Measurements from ENCODE around the gene TET3. TPM values are rescaled to one million over a fixed set of nuclear protein-coding genes. Genes with fewer than 3 reads are reported as not detected.

TET3 gene
- polyA plus RNA-seq, 2 of the 4 experiments (the other 2 are of a cell fraction) = 4.6 to 6.1 TPM

GRCh38 chr2:73937899-73938298, 46.8 kb upstream of the TET3 start (continued):
- TF ChIP-seq, protein P1, sequence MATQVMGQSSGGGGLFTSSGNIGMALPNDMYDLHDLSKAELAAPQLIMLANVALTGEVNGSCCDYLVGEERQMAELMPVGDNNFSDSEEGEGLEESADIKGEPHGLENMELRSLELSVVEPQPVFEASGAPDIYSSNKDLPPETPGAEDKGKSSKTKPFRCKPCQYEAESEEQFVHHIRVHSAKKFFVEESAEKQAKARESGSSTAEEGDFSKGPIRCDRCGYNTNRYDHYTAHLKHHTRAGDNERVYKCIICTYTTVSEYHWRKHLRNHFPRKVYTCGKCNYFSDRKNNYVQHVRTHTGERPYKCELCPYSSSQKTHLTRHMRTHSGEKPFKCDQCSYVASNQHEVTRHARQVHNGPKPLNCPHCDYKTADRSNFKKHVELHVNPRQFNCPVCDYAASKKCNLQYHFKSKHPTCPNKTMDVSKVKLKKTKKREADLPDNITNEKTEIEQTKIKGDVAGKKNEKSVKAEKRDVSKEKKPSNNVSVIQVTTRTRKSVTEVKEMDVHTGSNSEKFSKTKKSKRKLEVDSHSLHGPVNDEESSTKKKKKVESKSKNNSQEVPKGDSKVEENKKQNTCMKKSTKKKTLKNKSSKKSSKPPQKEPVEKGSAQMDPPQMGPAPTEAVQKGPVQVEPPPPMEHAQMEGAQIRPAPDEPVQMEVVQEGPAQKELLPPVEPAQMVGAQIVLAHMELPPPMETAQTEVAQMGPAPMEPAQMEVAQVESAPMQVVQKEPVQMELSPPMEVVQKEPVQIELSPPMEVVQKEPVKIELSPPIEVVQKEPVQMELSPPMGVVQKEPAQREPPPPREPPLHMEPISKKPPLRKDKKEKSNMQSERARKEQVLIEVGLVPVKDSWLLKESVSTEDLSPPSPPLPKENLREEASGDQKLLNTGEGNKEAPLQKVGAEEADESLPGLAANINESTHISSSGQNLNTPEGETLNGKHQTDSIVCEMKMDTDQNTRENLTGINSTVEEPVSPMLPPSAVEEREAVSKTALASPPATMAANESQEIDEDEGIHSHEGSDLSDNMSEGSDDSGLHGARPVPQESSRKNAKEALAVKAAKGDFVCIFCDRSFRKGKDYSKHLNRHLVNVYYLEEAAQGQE (IDR thresholded peaks at IDR 0.05) = no peak
- no peak for TF ChIP-seq ELK1 (IDR thresholded peaks at IDR 0.05; ENCODE audit: low read depth, low read length)
- TF ChIP-seq ZNF302 (CRISPR knock-in tag; IDR thresholded peaks at IDR 0.05) = no peak
- TF ChIP-seq USF2 (IDR thresholded peaks at IDR 0.05) = no peak

GRCh38 chr2:73938718-73939352, 45.9 kb upstream of the TET3 start:
- no peak for TF ChIP-seq ZNF302 (CRISPR knock-in tag; IDR thresholded peaks at IDR 0.05)
- TF ChIP-seq EHMT2 (IDR thresholded peaks at IDR 0.05; ENCODE audit: low read depth) = no peak
- TF ChIP-seq, protein P1 (IDR thresholded peaks at IDR 0.05) = no peak
- TF ChIP-seq CHD2 (IDR thresholded peaks at IDR 0.05; ENCODE audit: low read length, partially characterized antibody) = no peak
- no peak for TF ChIP-seq HEYL (CRISPR knock-in tag; IDR thresholded peaks at IDR 0.05)
- no peak for TF ChIP-seq CBX8 (IDR thresholded peaks at IDR 0.05)
- TF ChIP-seq, protein P2, sequence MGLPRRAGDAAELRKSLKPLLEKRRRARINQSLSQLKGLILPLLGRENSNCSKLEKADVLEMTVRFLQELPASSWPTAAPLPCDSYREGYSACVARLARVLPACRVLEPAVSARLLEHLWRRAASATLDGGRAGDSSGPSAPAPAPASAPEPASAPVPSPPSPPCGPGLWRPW (IDR thresholded peaks at IDR 0.05) = no peak
- 90% methylated on average over 5 of the region's 5 CpGs for WGBS (ENCODE audit: missing lambda C conversion rate)
- Histone ChIP-seq H3K27ac (no peak overlapping the region), H3K4me3 (no peak overlapping the region), H3K4me1 (no peaks in the 10 kb centered on the region), H3K4me2 (no peak overlapping the region), H3K9me3 (no peaks in the 10 kb centered on the region)
- ChIA-PET POLR2A (no interaction called here), CTCF (interaction anchor here (0.9 to 1.6 kb wide), 5 partner anchors 12 to 114 kb away, joined by 3 to 4 read pairs (median 4); no protein-coding TSS in a partner anchor)
- FAIRE-seq (no peak), ATAC-seq (no peak), DNase-seq (ENCODE audit: low read depth in 1 of 2, low spot score in 1 of 2) (no peak)

- FAIRE-seq (no peak), DNase-seq (ENCODE audit: low read depth in 1 of 2, low spot score in 1 of 2) (peak in 1 of 2 experiments; percentile 26), ATAC-seq (peak; percentile 52 to 54; a peak in 4 of 6 replicates)
- H3K4me1 ChIP-seq = no peaks in the 10 kb centered on the region
- no peak overlapping the region for H3K4me2 ChIP-seq
- POLR2A ChIA-PET = no interaction called here
- H3K27ac ChIP-seq = no peak overlapping the region
- CTCF ChIA-PET = interaction anchor here (0.9 to 1.5 kb wide), 2 partner anchors 12 to 40 kb away, joined by 3 to 4 read pairs; no protein-coding TSS in a partner anchor
- WGBS (ENCODE audit: missing lambda C conversion rate) = 96% methylated on average over 2 of the region's 2 CpGs
- no peaks in the 10 kb centered on the region for H3K9me3 ChIP-seq
- H3K4me3 ChIP-seq = no peak overlapping the region
- no peak for TF ChIP-seq HOXB5 (CRISPR knock-in tag; IDR thresholded peaks at IDR 0.05)
- TF ChIP-seq, protein P3, sequence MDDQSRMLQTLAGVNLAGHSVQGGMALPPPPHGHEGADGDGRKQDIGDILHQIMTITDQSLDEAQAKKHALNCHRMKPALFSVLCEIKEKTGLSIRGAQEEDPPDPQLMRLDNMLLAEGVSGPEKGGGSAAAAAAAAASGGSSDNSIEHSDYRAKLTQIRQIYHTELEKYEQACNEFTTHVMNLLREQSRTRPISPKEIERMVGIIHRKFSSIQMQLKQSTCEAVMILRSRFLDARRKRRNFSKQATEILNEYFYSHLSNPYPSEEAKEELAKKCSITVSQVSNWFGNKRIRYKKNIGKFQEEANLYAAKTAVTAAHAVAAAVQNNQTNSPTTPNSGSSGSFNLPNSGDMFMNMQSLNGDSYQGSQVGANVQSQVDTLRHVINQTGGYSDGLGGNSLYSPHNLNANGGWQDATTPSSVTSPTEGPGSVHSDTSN (IDR thresholded peaks at IDR 0.05) = no peak
- no peak for TF ChIP-seq FOSB (CRISPR knock-in tag; IDR thresholded peaks at IDR 0.05)
- no peak for TF ChIP-seq TP53 (CRISPR knock-in tag; IDR thresholded peaks at IDR 0.05)
- no peak for TF ChIP-seq POLR2AphosphoS2 (conservative IDR thresholded peaks at IDR 0.05; ENCODE audit: low read length)
- TF ChIP-seq JUN (IDR thresholded peaks at IDR 0.05) = no peak
- TF ChIP-seq MAFK (IDR thresholded peaks at IDR 0.05; ENCODE audit: partially characterized antibody) = no peak
- no peak for TF ChIP-seq NPAS2 (CRISPR knock-in tag; IDR thresholded peaks at IDR 0.05; ENCODE audit: borderline replicate concordance)
- no peak for TF ChIP-seq FOSL2 (IDR thresholded peaks at IDR 0.05)
- TF ChIP-seq FOSL2 (CRISPR knock-in tag; IDR thresholded peaks at IDR 0.05) = no peak
- no peak for TF ChIP-seq ZNF302 (CRISPR knock-in tag; IDR thresholded peaks at IDR 0.05)
- no peak for TF ChIP-seq CBX8 (IDR thresholded peaks at IDR 0.05)
- no peak for TF ChIP-seq EP300 (IDR thresholded peaks at IDR 0.05)
- TF ChIP-seq, protein P4, sequence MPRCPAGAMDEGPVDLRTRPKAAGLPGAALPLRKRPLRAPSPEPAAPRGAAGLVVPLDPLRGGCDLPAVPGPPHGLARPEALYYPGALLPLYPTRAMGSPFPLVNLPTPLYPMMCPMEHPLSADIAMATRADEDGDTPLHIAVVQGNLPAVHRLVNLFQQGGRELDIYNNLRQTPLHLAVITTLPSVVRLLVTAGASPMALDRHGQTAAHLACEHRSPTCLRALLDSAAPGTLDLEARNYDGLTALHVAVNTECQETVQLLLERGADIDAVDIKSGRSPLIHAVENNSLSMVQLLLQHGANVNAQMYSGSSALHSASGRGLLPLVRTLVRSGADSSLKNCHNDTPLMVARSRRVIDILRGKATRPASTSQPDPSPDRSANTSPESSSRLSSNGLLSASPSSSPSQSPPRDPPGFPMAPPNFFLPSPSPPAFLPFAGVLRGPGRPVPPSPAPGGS (IDR thresholded peaks at IDR 0.05) = no peak
- no peak for TF ChIP-seq HDAC2 (IDR thresholded peaks at IDR 0.05)
- no peak for TF ChIP-seq CBX2 (IDR thresholded peaks at IDR 0.05; ENCODE audit: borderline replicate concordance, low read depth)
Measured at GRCh38 chr2:73939419-73939818, 45.3 kb upstream of the TET3 start.
